GM12878 (cell line): Measurements from ENCODE around the gene NR1H4. TPM values are rescaled to one million over a fixed set of nuclear protein-coding genes. Genes with fewer than 3 reads are reported as not detected.

Experiments
- ATAC-seq: fragments of 200-7000 bp; cut with Tn5 transposase; 3 replicates; pipeline ENCODE4 v1.9.1; 2020; ENCODE audit warnings: mild to moderate bottlenecking, moderate library complexity
- BruUV-seq: library from RNA; stranded (reverse); fragments of 400-500 nt; replicated peaks from 2 replicates; lab custom pipeline; 2021; lab: Mats Ljungman, UMichigan
- CTCF ChIA-PET: fragments of 300-600 bp; sonication (Branson Sonifier 250); formaldehyde crosslinking; extraction: SDS; loops from one replicate; lab custom pipeline; 2021; ENCODE audit warnings: inconsistent platforms; lab: Yijun Ruan, JAX
- POLR2A ChIA-PET: fragments of 350-600 bp; formaldehyde crosslinking; extraction: SDS; loops from one replicate; lab custom pipeline; 2021; ENCODE audit warnings: inconsistent platforms; lab: Charles Lee
- RAD21 ChIA-PET: fragments of 300-600 bp; sonication (Branson Sonifier 250); formaldehyde crosslinking; loops from one replicate; lab custom pipeline; 2023; ENCODE audit warnings: antibody characterized with exemption; ENCODE audit not compliant: unreplicated experiment; lab: Charles Lee
- SMC1A ChIA-PET: fragments of 300-600 bp; sonication (Branson Sonifier 250); formaldehyde crosslinking; loops from one replicate; lab custom pipeline; 2023; ENCODE audit not compliant: unreplicated experiment, uncharacterized antibody; lab: Charles Lee
- DNase-seq: peaks from one replicate; pipeline ENCODE4 v3.0.0-alpha.2; 2011; ENCODE audit warnings: low read depth, low spot score
- FAIRE-seq: peaks from 3 replicates; lab custom pipeline; 2011; peaks lifted over from hg19 to GRCh38; lab: Jason Lieb, UNC
- H2AFZ ChIP-seq: 2 replicates; pipeline ENCODE4 v1.6.0; 2011; ENCODE audit warnings: low read depth, low read length, control low read depth; ENCODE audit not compliant: control insufficient read depth
- H3K27ac ChIP-seq: 2 replicates; pipeline ENCODE4 v1.5.1; 2011; ENCODE audit warnings: control low read depth; ENCODE audit not compliant: control insufficient read depth, insufficient read depth
- H3K27me3 ChIP-seq, 2 experiments: replicated peaks in 1 of 2; 2 replicates each; pipeline versions ENCODE4 v1.6.0 to v1.6.1; 2011; ENCODE audit warnings: low read length in 1 of 2; ENCODE audit not compliant: control insufficient read depth in 2 of 2, insufficient read depth in 2 of 2
- H3K36me3 ChIP-seq, 2 experiments: 2 replicates each; pipeline ENCODE4 v1.5.1; 2011; ENCODE audit warnings: low read length in 1 of 2; ENCODE audit not compliant: control insufficient read depth in 2 of 2, insufficient read depth in 2 of 2
- H3K4me1 ChIP-seq: 2 replicates; pipeline ENCODE4 v1.6.1; 2011; ENCODE audit warnings: mild to moderate bottlenecking, low read length, moderate library complexity, mixed read lengths; ENCODE audit not compliant: control insufficient read depth, insufficient read depth
- H3K4me2 ChIP-seq: 2 replicates; pipeline ENCODE4 v1.6.0; 2011; ENCODE audit warnings: control low read depth; ENCODE audit not compliant: control insufficient read depth, insufficient read depth
- H3K4me3 ChIP-seq: fragments of 200-600 bp; sonication (generic); 2 replicates; pipeline ENCODE4 v1.5.1; 2016
- H3K79me2 ChIP-seq: 2 replicates; pipeline ENCODE4 v1.6.0; 2011; ENCODE audit warnings: low read length; ENCODE audit not compliant: control insufficient read depth, insufficient read depth
- H3K9ac ChIP-seq: 2 replicates; pipeline ENCODE4 v1.8.0; 2011; ENCODE audit warnings: low read length, control low read depth, mixed read lengths; ENCODE audit not compliant: control insufficient read depth, insufficient read depth
- H3K9me3 ChIP-seq: replicated peaks from 3 replicates; pipeline ENCODE4 v1.5.1; 2011; ENCODE audit warnings: mild to moderate bottlenecking, low read length; ENCODE audit not compliant: control insufficient read depth, insufficient read depth
- H4K20me1 ChIP-seq: 2 replicates; pipeline ENCODE4 v1.6.0; 2011; ENCODE audit not compliant: control insufficient read depth, insufficient read depth
- NKRF ChIP-seq: fragments of 450-650 bp; conservative IDR thresholded peaks from 2 replicates; pipeline ENCODE4 v1.6.1; 2017; ENCODE audit warnings: mild to moderate bottlenecking, moderate library complexity
- SMARCA5 ChIP-seq: fragments of 450-650 bp; IDR thresholded peaks from 2 replicates; pipeline ENCODE4 v1.6.1; 2017; ENCODE audit warnings: mild to moderate bottlenecking
- WGBS: methylation state at CpG from one replicate; pipeline ENCODE4 v1.1.6; 2016; ENCODE audit warnings: low lambda C conversion rate; ENCODE audit not compliant: insufficient replicate concordance, insufficient coverage; ENCODE audit errors: missing lambda C conversion rate; 5-methylcytosine and 5-hydroxymethylcytosine counted together
- in situ Hi-C: fragments of 300-500 bp; cut with MboI; formaldehyde crosslinking; loops from 9 replicates; pipeline ENCODE4 v1.14.3; 2018; ENCODE audit warnings: mixed read lengths
- intact Hi-C: fragments of 100-400 bp; cut with micrococcal nuclease; formaldehyde crosslinking; loops from one replicate; pipeline ENCODE4 v1.14.2; 2022; ENCODE audit not compliant: unreplicated experiment
- polyA plus RNA-seq, 11 experiments: library from polyadenylated mRNA; depleted of rRNA in 4 of 11; unstranded in 6 of 11; stranded (reverse) in 5 of 11; fragments of >200 nt; fragmentation: Nextera tagmentation in 4 of 11; fragmentation: Illumina TruSeq in 1 of 11; extraction: Ambion mirVana in 4 of 11; extraction: Trizol in 1 of 11; gene quantifications; 1 replicate in 1 of 11; 2 replicates in 10 of 11; pipeline versions ENCODE4 v1.2.1 to v1.2.3, GENCODE V29; 2011 to 2016; ENCODE audit warnings: inconsistent platforms in 2 of 11, missing spikeins in 2 of 11, low read depth in 1 of 11
- total RNA-seq, 4 experiments: library from RNA; depleted of rRNA in 3 of 4; stranded (reverse); fragments of >200 nt in 3 of 4; fragmentation: Illumina TruSeq in 1 of 4; extraction: Trizol in 1 of 4; gene quantifications; 2 replicates each; pipeline versions ENCODE4 v1.2.1 to v1.2.3, GENCODE V29; 2013 to 2021

Gene NR1H4
- total and polyA plus RNA-seq, 10 of the 15 experiments (the other 5 are each of a cell fraction or from before 2014, with no cell fraction given): 0.04 TPM; not detected in 9

- no peak for TF ChIP-seq NKRF
- TF ChIP-seq, all 136 proteins: peak for 0
Measured at GRCh38 chr12:100494026-100494425, 20.4 kb downstream of the NR1H4 start (continued).

GRCh38 chr12:100494538-100494937 is 20.9 kb downstream of the NR1H4 start:
- Histone ChIP-seq H3K4me1 (no peaks in the 10 kb centered on the region), H3K27ac (no peak overlapping the region), H3K27me3 (no peaks in the 10 kb centered on the region), H3K36me3 (no peaks in the 10 kb centered on the region), H4K20me1 (no peaks in the 10 kb centered on the region), H3K9me3 (no peaks in the 10 kb centered on the region), H3K79me2 (no peaks in the 10 kb centered on the region), H3K9ac (no peak overlapping the region), H3K4me3 (no peak overlapping the region)
- in situ Hi-C loops: no loop called here
- SMC1A ChIA-PET: no interaction called here
- 50% methylated on average over 2 of the region's 2 CpGs for WGBS
- CTCF ChIA-PET: interaction anchor here (0.9 kb wide), 1 partner anchor 90 kb away, joined by 4 read pairs; no protein-coding TSS in a partner anchor
- FAIRE-seq (no peak), ATAC-seq (no peak)
- RAD21 ChIA-PET: no interaction called here
- no TSS peak for BruUV-seq
- no peak for TF ChIP-seq SMARCA5
- TF ChIP-seq, all 136 proteins: peak for 0
- Histone ChIP-seq H3K4me2 (no peak overlapping the region), H2AFZ (no peak overlapping the region)
- POLR2A ChIA-PET: no interaction called here
- DNase-seq: no peak
- intact Hi-C loops: no loop called here
